HCT116 (cell line): ENCODE measurements around the gene IL36RN.

ENCODE experiments used
- CEBPB ChIP-seq: IDR thresholded peaks from 2 replicates; pipeline ENCODE4 v1.6.1; 2012; ENCODE audit warnings: low read depth
- CTCF ChIP-seq, 3 experiments: fragments of 200-600 bp in 1 of 3; sonication (generic) in 1 of 3; IDR thresholded peaks in 2 of 3; conservative IDR thresholded peaks in 1 of 3; 2 replicates each; pipeline ENCODE4 v1.5.1; 2012 to 2017; ENCODE audit warnings: low read depth in 2 of 3, low read length in 2 of 3, antibody characterized with exemption in 1 of 3, borderline replicate concordance in 1 of 3, control low read depth in 1 of 3, mild to moderate bottlenecking in 1 of 3, mixed read lengths in 1 of 3, mixed run types in 1 of 3, moderate library complexity in 1 of 3; ENCODE audit not compliant: insufficient read depth in 1 of 3
- EZH2 ChIP-seq: fragments of 200-600 bp; sonication (generic); IDR thresholded peaks from 2 replicates; pipeline ENCODE4 v1.6.1; 2017; ENCODE audit warnings: antibody characterized with exemption, mixed run types
- EZH2phosphoT487 ChIP-seq: fragments of 200-600 bp; IDR thresholded peaks from 2 replicates; pipeline ENCODE4 v1.6.1; 2018; ENCODE audit warnings: antibody characterized with exemption, borderline replicate concordance
- MAX ChIP-seq: IDR thresholded peaks from 2 replicates; pipeline ENCODE4 v1.6.1; 2012
- POLR2A ChIP-seq: IDR thresholded peaks from 2 replicates; pipeline ENCODE4 v1.7.0; 2011; ENCODE audit warnings: borderline replicate concordance; ENCODE audit not compliant: insufficient read depth, insufficient read length; ENCODE audit errors: extremely low read depth
- POLR2AphosphoS5 ChIP-seq: IDR thresholded peaks from 2 replicates; pipeline ENCODE4 v1.6.1; 2011; ENCODE audit warnings: mild to moderate bottlenecking, low read depth, low read length, moderate library complexity
- RAD21 ChIP-seq: IDR thresholded peaks from 2 replicates; pipeline ENCODE4 v1.6.1; 2012; ENCODE audit warnings: low read depth, mild to moderate bottlenecking
- REST ChIP-seq: IDR thresholded peaks from 2 replicates; pipeline ENCODE4 v1.6.1; 2012; ENCODE audit warnings: low read depth
- SRF ChIP-seq: IDR thresholded peaks from 2 replicates; pipeline ENCODE4 v1.6.1; 2012; ENCODE audit warnings: low read depth
- YY1 ChIP-seq: IDR thresholded peaks from 2 replicates; pipeline ENCODE4 v1.6.1; 2011; ENCODE audit warnings: low read length, low read depth, moderate library complexity, mild to moderate bottlenecking; ENCODE audit not compliant: insufficient replicate concordance; ENCODE audit errors: extremely low read depth

GRCh38 chr2:113077921-113078320 is 18.9 kb downstream of the IL36RN start:
- TF ChIP-seq CTCF (IDR thresholded peaks at IDR 0.05 in 2 of 3, conservative IDR thresholded peaks at IDR 0.05 in 1 of 3; ENCODE audit: borderline replicate concordance in 1 of 3, insufficient read depth in 1 of 3, low read depth in 2 of 3, low read length in 2 of 3) (no peak), EZH2phosphoT487 (no peak), EZH2 (no peak), SRF (no peak), CEBPB (no peak), RAD21 (no peak), REST (no peak), POLR2A (no peak), YY1 (no peak), MAX (no peak), POLR2AphosphoS5 (no peak)
